HUES48 (cell line): ENCODE measurements around the gene HTT.

Experiments
- H3K27ac ChIP-seq: one replicate; pipeline ENCODE4 v1.7.0; 2013; ENCODE audit warnings: low read depth, low read length, inconsistent platforms
- H3K27me3 ChIP-seq: 2 replicates; pipeline ENCODE4 v1.6.1; 2013; ENCODE audit warnings: mild to moderate bottlenecking, low read length; ENCODE audit not compliant: control insufficient read depth, insufficient read depth
- H3K36me3 ChIP-seq: 2 replicates; pipeline ENCODE4 v1.6.1; 2013; ENCODE audit warnings: low read length; ENCODE audit not compliant: control insufficient read depth, insufficient read depth
- H3K4me1 ChIP-seq: 2 replicates; pipeline ENCODE4 v1.6.1; 2013; ENCODE audit warnings: mild to moderate bottlenecking, low read length; ENCODE audit not compliant: control insufficient read depth, insufficient read depth
- H3K4me3 ChIP-seq: 2 replicates; pipeline ENCODE4 v1.5.1; 2013; ENCODE audit warnings: mild to moderate bottlenecking, low read depth, low read length
- H3K9ac ChIP-seq: 2 replicates; pipeline ENCODE4 v1.6.1; 2013; ENCODE audit warnings: mild to moderate bottlenecking, low read depth, low read length, moderate library complexity
- H3K9me3 ChIP-seq: 2 replicates; pipeline ENCODE4 v1.6.1; 2013; ENCODE audit warnings: low read length; ENCODE audit not compliant: control insufficient read depth, insufficient read depth

HTT gene

DNA sequence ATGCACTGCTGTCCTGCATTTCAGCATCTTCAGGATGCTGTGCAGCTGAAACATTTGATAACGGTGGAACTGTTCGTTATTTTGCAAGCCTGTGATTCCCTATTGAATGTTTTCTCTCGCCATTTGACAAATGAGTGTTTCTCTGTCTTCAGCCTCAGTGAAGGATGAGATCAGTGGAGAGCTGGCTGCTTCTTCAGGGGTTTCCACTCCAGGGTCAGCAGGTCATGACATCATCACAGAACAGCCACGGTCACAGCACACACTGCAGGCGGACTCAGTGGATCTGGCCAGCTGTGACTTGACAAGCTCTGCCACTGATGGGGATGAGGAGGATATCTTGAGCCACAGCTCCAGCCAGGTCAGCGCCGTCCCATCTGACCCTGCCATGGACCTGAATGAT lies 52.6 kb downstream of the HTT start:
- H3K36me3 ChIP-seq, result peaks cover 88% of the 10 kb centered on the region
- H3K27me3 ChIP-seq, result no peaks in the 10 kb centered on the region
- no peaks in the 10 kb centered on the region for H3K4me1 ChIP-seq
- no peak overlapping the region for H3K27ac ChIP-seq
- no peak overlapping the region for H3K9ac ChIP-seq
- H3K4me3 ChIP-seq, result no peak overlapping the region
- H3K9me3 ChIP-seq, result no peaks in the 10 kb centered on the region

DNA sequence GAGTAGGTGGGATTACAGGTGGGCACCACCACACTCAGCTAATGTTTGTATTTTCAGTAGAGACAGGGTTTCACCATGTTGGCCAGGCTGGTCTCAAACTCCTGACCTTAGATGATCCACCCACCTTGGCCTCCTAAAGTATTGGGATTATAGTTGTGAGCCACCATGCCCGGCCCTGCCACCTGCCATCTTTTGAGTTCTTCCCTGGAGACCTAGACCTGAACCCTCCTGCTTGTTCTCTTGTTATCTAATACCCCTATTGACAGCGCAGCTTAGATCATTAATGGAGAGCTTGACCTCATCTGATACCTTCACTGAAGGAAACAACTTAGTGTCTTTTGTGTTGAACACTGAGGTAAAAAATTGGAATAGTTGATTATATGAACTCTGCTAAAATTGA lies 53.6 kb downstream of the HTT start:
- no peaks in the 10 kb centered on the region for H3K4me1 ChIP-seq
- H3K27me3 ChIP-seq, result no peaks in the 10 kb centered on the region
- H3K9ac ChIP-seq, result no peak overlapping the region
- no peaks in the 10 kb centered on the region for H3K9me3 ChIP-seq
- H3K27ac ChIP-seq, result no peak overlapping the region
- no peak overlapping the region for H3K4me3 ChIP-seq
- peaks cover 88% of the 10 kb centered on the region for H3K36me3 ChIP-seq

DNA sequence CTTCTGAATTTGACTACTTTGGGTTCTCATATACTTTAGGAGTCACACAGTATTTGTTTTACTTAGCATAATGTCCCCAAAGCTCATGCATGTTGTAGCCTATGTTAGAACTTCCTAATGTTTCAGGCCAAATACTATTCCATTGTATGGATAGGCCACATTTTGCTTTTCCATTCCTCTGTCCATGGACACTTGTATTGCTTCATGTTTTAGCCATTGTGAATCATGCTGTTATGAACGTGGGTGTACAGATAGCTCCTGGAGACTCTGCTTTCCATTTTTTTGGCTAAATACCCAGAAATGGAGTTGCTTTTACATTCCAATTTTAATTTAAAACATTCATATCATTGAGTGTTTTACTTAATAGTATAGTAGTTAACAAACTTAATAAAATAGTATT lies 54.5 kb downstream of the HTT start:
- Histone ChIP-seq H3K9ac (no peak overlapping the region), H3K27ac (no peak overlapping the region), H3K36me3 (peaks cover 95% of the 10 kb centered on the region), H3K27me3 (no peaks in the 10 kb centered on the region), H3K4me3 (no peak overlapping the region), H3K9me3 (no peaks in the 10 kb centered on the region), H3K4me1 (no peaks in the 10 kb centered on the region)

DNA sequence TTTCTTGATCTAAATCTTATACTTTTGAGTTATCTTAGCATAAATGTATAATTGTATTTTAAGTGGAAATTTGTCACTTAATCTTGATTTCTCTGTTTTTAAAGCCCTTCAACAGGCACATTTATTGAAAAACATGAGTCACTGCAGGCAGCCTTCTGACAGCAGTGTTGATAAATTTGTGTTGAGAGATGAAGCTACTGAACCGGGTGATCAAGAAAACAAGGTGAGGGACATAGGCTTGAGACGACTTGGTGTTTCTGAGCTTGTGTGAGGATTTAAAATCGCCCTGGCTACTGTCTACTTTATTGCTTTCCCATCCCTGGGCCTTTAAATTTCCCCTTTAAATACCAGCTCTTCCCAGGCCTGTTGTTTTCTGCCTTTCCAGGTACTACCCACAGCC lies 55.7 kb downstream of the HTT start:
- H3K9me3 ChIP-seq, result no peaks in the 10 kb centered on the region
- H3K27me3 ChIP-seq, result no peaks in the 10 kb centered on the region
- H3K27ac ChIP-seq, result no peak overlapping the region
- H3K4me3 ChIP-seq, result no peak overlapping the region
- H3K9ac ChIP-seq, result no peak overlapping the region
- H3K4me1 ChIP-seq, result no peaks in the 10 kb centered on the region
- peaks cover 99% of the 10 kb centered on the region for H3K36me3 ChIP-seq

DNA sequence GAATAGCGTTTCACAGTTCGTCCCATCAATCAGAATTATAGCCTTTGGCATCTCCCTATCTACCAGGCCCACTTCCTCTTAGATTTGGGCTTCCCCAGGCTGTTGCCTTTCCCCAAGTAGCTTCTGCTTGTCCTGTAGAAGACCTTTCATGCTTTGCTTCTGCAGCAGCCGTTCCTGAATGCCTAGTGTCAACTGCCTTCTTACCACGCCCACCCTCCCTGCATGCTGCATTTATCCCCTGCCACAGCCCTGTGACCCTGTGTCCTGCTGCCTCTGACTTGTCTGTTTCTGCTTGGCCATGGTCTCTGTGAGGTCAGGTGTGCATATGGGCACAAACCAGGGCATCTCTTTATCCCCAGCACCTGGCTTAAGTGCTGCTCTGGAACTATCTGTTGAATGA lies 56.3 kb downstream of the HTT start:
- Histone ChIP-seq H3K9me3 (no peaks in the 10 kb centered on the region), H3K9ac (no peak overlapping the region), H3K27ac (no peak overlapping the region), H3K4me1 (no peaks in the 10 kb centered on the region), H3K27me3 (no peaks in the 10 kb centered on the region), H3K36me3 (peaks cover 99% of the 10 kb centered on the region), H3K4me3 (no peak overlapping the region)

DNA sequence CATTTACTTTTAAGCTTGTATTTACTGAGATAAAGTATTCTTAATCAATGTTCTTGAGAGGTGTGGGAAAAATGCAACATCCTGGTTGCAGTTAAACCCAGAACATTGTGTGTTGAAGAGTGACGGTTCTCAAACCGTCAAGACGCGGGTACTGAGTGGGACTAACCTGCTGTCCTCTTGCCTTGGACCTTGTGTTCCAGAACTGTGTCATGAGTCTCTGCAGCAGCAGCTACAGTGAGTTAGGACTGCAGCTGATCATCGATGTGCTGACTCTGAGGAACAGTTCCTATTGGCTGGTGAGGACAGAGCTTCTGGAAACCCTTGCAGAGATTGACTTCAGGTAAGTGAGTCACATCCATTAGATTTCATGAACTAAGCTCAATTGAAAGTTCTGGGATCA lies 59.7 kb downstream of the HTT start:
- Histone ChIP-seq H3K27me3 (no peaks in the 10 kb centered on the region), H3K4me1 (no peaks in the 10 kb centered on the region), H3K36me3 (peaks cover 93% of the 10 kb centered on the region), H3K9me3 (no peaks in the 10 kb centered on the region), H3K27ac (no peak overlapping the region), H3K4me3 (no peak overlapping the region), H3K9ac (no peak overlapping the region)

DNA sequence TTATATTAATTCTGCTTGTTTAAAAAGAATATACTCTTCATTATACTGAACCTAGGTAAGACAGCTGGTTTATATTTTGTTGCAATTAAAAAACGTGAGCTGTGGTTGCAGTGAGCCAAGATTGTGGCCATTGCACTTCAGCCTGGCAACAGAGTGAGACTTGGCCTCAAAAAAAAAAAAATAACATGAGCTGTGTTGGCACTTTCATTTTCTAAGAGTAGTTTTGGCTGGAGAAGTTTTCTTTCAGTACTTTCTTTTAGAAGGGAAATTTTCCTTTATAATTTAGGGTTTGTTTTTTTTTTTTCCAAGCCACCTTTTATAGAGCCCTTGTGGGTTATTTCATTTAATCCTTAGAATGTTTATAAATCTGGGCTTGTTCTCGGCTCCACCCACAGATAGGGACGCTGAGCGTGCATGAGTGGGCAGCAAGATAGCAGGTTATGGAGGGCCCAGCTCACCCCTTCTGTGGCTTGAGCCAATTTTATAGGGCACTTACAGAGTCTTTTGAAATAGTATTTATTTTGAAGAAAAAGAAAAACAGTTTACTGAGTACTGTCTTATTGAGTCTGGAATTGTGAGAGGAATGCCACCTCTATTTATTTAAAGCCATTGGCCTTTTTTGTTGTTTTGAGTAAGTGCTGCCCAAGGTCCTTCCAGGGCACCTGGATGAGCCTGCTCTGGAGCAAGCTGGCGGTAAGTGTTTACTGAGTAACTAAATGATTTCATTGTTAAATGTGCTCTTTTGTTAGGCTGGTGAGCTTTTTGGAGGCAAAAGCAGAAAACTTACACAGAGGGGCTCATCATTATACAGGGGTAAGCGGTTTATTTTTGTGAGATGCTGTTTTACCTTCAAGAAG lies 60.9 kb downstream of the HTT start:
- Histone ChIP-seq H3K4me3 (no peak overlapping the region), H3K9me3 (no peaks in the 10 kb centered on the region), H3K36me3 (peaks cover 90% of the 10 kb centered on the region), H3K27me3 (no peaks in the 10 kb centered on the region), H3K9ac (no peak overlapping the region), H3K27ac (no peak overlapping the region), H3K4me1 (no peaks in the 10 kb centered on the region)

DNA sequence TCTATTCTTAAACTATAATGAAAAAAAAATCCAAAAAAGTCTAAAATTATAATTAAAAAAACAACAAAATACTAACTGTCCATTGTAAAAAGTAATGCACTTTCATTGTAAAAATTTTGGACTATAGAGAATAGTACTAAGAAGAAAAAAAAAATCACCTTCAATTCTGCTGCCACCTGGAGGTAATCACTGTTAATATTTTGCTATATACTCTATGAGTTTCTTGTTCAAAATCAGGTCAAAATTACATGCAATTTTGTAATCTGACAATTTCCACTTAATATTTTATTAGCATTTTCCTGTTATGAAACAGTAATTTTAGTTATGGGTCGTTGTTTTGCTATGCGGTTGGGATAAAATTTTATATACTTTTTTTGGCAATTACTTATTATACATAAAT lies 62.0 kb downstream of the HTT start:
- Histone ChIP-seq H3K9ac (no peak overlapping the region), H3K4me3 (no peak overlapping the region), H3K27me3 (no peaks in the 10 kb centered on the region), H3K9me3 (no peaks in the 10 kb centered on the region), H3K4me1 (no peaks in the 10 kb centered on the region), H3K36me3 (peaks cover 90% of the 10 kb centered on the region), H3K27ac (no peak overlapping the region)

DNA sequence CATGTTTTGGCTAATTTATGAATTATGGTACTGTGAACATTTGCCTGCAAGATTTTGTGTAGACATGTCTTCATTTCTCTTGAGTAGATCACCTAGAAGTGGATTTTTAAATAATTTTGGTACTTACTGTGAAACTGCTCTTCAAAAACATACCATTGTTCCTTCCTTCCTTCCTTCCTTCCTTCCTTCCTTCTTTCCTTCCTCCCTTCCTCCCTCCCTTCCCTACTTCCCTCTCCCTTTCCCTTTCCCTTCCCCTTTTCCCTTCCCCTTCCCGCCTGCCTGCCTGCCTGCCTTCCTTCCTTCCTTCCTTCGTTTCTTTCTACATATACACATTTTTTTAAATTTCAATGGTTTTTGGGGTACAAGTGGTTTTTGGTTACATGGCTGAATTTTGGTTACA lies 63.4 kb downstream of the HTT start:
- H3K9me3 ChIP-seq, result no peaks in the 10 kb centered on the region
- H3K27ac ChIP-seq, result no peak overlapping the region
- H3K36me3 ChIP-seq, result peaks cover 89% of the 10 kb centered on the region
- H3K4me1 ChIP-seq, result no peaks in the 10 kb centered on the region
- no peak overlapping the region for H3K9ac ChIP-seq
- no peak overlapping the region for H3K4me3 ChIP-seq
- no peaks in the 10 kb centered on the region for H3K27me3 ChIP-seq

DNA sequence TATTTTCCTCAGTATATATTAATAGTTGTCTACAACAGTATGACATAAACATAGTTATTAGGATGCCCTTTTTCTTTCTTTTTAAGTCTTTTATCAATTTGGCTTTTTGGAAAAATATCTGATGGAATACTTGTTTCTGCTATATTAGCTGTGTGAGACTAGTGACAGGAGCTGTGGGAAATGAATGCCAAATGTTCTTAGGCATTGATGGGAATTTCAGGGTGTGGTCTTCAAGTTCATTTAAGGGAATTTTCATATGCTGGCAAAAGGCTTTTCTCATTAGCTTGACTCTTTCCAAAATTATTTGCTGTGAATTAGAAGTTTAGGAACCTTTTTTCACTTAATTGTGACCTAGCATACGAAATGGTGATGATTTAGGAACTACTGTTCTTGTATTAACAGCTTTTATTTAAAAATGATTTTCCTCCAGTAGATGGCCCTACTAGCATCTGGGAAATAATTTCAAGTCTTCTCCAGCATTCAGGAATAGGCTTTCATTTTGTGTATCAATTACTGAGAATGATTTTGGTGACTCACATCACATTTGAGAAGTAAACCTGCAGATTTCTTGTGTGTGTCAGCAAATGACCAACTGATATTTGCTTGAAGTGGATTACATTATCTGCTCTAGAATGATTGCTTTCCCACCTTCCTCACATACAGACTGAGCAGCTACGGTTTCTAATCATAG lies 70.9 kb downstream of the HTT start:
- H3K36me3 ChIP-seq, result peaks cover 86% of the 10 kb centered on the region

DNA sequence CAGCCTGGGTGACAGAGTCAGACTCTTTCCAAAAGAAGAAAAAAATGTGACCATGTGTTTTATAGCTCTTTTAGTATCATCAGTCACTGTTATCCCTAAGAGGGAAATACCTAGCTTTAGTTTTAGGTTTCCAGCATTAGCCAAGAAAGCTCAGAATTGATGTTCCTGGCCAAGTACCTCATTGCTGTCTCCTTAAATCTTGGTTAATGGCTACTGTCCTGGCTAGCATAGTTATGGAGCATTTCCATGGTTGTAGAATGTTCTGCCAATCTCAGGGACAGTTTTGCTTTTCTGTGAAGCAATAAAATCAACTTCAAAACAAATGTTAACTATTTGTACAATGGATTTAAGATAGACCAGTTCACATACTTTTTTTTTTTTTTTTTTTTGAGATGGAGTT lies 74.4 kb downstream of the HTT start:
- Histone ChIP-seq H3K36me3 (peaks cover 90% of the 10 kb centered on the region), H3K9me3 (no peaks in the 10 kb centered on the region), H3K9ac (no peak overlapping the region), H3K27me3 (no peaks in the 10 kb centered on the region), H3K4me3 (no peak overlapping the region), H3K27ac (no peak overlapping the region), H3K4me1 (no peaks in the 10 kb centered on the region)

More for the DNA sequence above, 70.9 kb downstream of the HTT start:
- Histone ChIP-seq H3K27ac (no peak overlapping the region), H3K9me3 (no peaks in the 10 kb centered on the region), H3K9ac (no peak overlapping the region), H3K4me3 (no peak overlapping the region), H3K27me3 (no peaks in the 10 kb centered on the region), H3K4me1 (no peaks in the 10 kb centered on the region)
